ENCODE measurements around the gene LRWD1. TPM values are rescaled to one million over a fixed set of nuclear protein-coding genes. Genes with fewer than 3 reads are reported as not detected.

The LRWD1 gene
- total RNA-seq, 2 experiments from 2014 or later, result 39.1 to 68.2 TPM

DNA sequence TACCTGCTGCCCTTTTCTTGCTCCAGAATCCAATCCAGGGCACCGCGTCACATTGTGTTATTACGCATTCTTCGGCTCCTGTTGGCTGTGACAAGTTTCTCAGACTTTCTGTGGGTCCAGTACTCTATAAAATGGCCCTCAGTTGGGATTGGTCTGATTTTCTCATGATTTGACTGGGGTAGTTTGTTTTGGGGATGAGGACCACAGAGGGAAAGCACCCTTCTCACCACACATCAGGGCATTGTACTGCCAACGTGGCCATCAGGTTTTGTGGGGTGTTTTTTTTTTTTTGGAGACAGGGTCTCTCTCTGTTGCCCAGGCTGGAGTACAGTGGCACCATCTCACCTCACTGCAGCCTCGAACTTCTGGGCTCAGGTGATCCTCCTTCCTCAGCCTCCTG lies 48.4 kb upstream of the LRWD1 start:
- peaks cover 23% of the 10 kb centered on the region; the same call in 1 of the 2 replicates for H3K79me2 ChIP-seq (ENCODE audit: insufficient read depth, low read depth, low read length)

DNA sequence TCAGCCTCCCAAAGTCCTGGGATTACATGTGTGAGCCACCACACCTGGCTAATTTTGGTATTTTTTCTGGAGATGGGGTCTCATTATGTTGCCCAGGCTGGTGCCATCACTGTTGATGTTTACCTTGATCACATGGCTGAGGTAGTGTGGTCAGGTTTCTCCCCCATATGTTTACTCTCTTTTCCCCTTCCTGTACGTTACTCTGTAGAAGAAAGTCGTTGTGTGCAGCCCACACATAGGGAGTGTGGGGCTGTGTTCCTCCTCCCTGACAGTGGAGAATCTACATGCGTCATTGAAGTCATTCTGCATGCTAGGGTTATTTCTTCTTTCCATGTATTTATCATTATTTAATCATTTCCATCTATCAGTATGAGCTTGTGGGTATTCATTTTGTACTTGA lies 47.7 kb upstream of the LRWD1 start:
- Histone ChIP-seq H3K4me3 (ENCODE audit: low read depth, low read length, poor library complexity, severe bottlenecking) (no peak overlapping the region), H4K20me1 (ENCODE audit: insufficient read depth, low read length) (no peaks in the 10 kb centered on the region), H2AFZ (ENCODE audit: low read length) (no peak overlapping the region), H3K4me2 (ENCODE audit: low read length) (no peak overlapping the region), H3K27ac (ENCODE audit: low read depth, low read length, poor library complexity, severe bottlenecking) (no peak overlapping the region), H3K79me2 (ENCODE audit: insufficient read depth, low read depth, low read length) (peaks cover 18% of the 10 kb centered on the region; the same call in 1 of the 2 replicates), H3K9me3 (ENCODE audit: low read length) (no peaks in the 10 kb centered on the region), H3K36me3 (ENCODE audit: insufficient read depth, low read length) (peaks cover 92% of the 10 kb centered on the region), H3K9me2 (ENCODE audit: insufficient read depth, low read length) (no peaks in the 10 kb centered on the region), H3K4me1 (ENCODE audit: insufficient read depth, low read length, poor library complexity, severe bottlenecking) (peaks cover 61% of the 10 kb centered on the region)
- DNase-seq (ENCODE audit: low spot score), result no peak
- ChIA-PET POLR2A (interaction anchor here (0.6 to 1.0 kb wide), 3 partner anchors 20 to 134 kb away, joined by 3 to 4 read pairs (median 4); no protein-coding TSS in a partner anchor), CTCF (ENCODE audit: unreplicated experiment) (interaction anchor here (0.6 kb wide), 1 partner anchor 43 kb away, joined by 4 read pairs; no protein-coding TSS in a partner anchor)
- TF ChIP-seq EZH2phosphoT487 (IDR thresholded peaks at IDR 0.05; ENCODE audit: borderline replicate concordance, low read depth, low read length), result no peak
- TF ChIP-seq, protein P1, sequence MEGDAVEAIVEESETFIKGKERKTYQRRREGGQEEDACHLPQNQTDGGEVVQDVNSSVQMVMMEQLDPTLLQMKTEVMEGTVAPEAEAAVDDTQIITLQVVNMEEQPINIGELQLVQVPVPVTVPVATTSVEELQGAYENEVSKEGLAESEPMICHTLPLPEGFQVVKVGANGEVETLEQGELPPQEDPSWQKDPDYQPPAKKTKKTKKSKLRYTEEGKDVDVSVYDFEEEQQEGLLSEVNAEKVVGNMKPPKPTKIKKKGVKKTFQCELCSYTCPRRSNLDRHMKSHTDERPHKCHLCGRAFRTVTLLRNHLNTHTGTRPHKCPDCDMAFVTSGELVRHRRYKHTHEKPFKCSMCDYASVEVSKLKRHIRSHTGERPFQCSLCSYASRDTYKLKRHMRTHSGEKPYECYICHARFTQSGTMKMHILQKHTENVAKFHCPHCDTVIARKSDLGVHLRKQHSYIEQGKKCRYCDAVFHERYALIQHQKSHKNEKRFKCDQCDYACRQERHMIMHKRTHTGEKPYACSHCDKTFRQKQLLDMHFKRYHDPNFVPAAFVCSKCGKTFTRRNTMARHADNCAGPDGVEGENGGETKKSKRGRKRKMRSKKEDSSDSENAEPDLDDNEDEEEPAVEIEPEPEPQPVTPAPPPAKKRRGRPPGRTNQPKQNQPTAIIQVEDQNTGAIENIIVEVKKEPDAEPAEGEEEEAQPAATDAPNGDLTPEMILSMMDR (conservative IDR thresholded peaks at IDR 0.05; ENCODE audit: low read length), result no peak
- intact Hi-C loops (cut with micrococcal nuclease; ENCODE audit: unreplicated experiment), result no loop called here
- BruUV-seq (replicated peaks), result no TSS peak

More for the DNA sequence above, 48.4 kb upstream of the LRWD1 start:
- Histone ChIP-seq H3K4me2 (ENCODE audit: low read length) (no peak overlapping the region), H3K4me3 (ENCODE audit: low read depth, low read length, poor library complexity, severe bottlenecking) (no peak overlapping the region), H3K4me1 (ENCODE audit: insufficient read depth, low read length, poor library complexity, severe bottlenecking) (peaks cover 57% of the 10 kb centered on the region), H3K9me3 (ENCODE audit: low read length) (no peaks in the 10 kb centered on the region), H4K20me1 (ENCODE audit: insufficient read depth, low read length) (no peaks in the 10 kb centered on the region), H2AFZ (ENCODE audit: low read length) (no peak overlapping the region), H3K36me3 (ENCODE audit: insufficient read depth, low read length) (peaks cover 93% of the 10 kb centered on the region), H3K9me2 (ENCODE audit: insufficient read depth, low read length) (no peaks in the 10 kb centered on the region), H3K27ac (ENCODE audit: low read depth, low read length, poor library complexity, severe bottlenecking) (peak overlapping the region; percentile 74)
- no TSS peak for BruUV-seq (replicated peaks)
- POLR2A ChIA-PET, result interaction anchor here (0.7 to 3.1 kb wide), 6 partner anchors 10 to 109 kb away, joined by 3 to 32 read pairs (median 4); no protein-coding TSS in a partner anchor
- intact Hi-C loops (cut with micrococcal nuclease; ENCODE audit: unreplicated experiment), result no loop called here
- no peak for TF ChIP-seq EZH2phosphoT487 (IDR thresholded peaks at IDR 0.05; ENCODE audit: borderline replicate concordance, low read depth, low read length)
- TF ChIP-seq, protein P1 (conservative IDR thresholded peaks at IDR 0.05; ENCODE audit: low read length), result no peak
- CTCF ChIA-PET (ENCODE audit: unreplicated experiment), result interaction anchor here (1.3 kb wide), 1 partner anchor 18 kb away, joined by 3 read pairs; no protein-coding TSS in a partner anchor
- DNase-seq (ENCODE audit: low spot score), result no peak

DNA sequence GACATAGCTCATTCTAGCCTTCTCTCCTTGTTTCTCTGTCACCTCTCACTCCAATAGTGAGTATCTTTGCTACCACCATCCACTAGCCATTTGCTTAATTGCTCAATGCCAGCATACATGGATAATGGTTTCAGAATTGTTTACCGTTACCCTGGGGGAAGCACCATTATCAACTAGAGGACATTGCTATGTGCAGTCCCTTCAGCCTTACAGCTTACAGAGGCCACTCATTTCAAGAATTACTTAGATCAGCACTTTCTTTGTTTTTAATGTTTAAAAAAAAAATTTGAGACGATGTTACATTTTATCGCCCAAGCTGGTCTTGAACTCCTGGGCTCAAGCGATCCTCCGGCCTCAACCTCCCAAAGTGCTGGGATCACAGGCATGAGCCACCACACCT lies 46.2 kb upstream of the LRWD1 start:
- intact Hi-C loops (cut with micrococcal nuclease; ENCODE audit: unreplicated experiment), result no loop called here
- Histone ChIP-seq H3K4me1 (ENCODE audit: insufficient read depth, low read length, poor library complexity, severe bottlenecking) (peaks cover 61% of the 10 kb centered on the region), H3K9me2 (ENCODE audit: insufficient read depth, low read length) (no peaks in the 10 kb centered on the region), H2AFZ (ENCODE audit: low read length) (no peak overlapping the region), H3K27ac (ENCODE audit: low read depth, low read length, poor library complexity, severe bottlenecking) (peak overlapping the region; percentile 43), H4K20me1 (ENCODE audit: insufficient read depth, low read length) (no peaks in the 10 kb centered on the region), H3K79me2 (ENCODE audit: insufficient read depth, low read depth, low read length) (peaks cover 10% of the 10 kb centered on the region; the same call in 1 of the 2 replicates), H3K36me3 (ENCODE audit: insufficient read depth, low read length) (peaks cover 89% of the 10 kb centered on the region), H3K4me3 (ENCODE audit: low read depth, low read length, poor library complexity, severe bottlenecking) (no peak overlapping the region), H3K4me2 (ENCODE audit: low read length) (no peak overlapping the region), H3K9me3 (ENCODE audit: low read length) (no peaks in the 10 kb centered on the region)
- TF ChIP-seq, protein P1 (conservative IDR thresholded peaks at IDR 0.05; ENCODE audit: low read length), result no peak
- no peak for TF ChIP-seq EZH2phosphoT487 (IDR thresholded peaks at IDR 0.05; ENCODE audit: borderline replicate concordance, low read depth, low read length)
- CTCF ChIA-PET (ENCODE audit: unreplicated experiment), result no interaction called here
- BruUV-seq (replicated peaks), result no TSS peak
- POLR2A ChIA-PET, result interaction anchor here (0.7 to 1.2 kb wide), 2 partner anchors 10 to 21 kb away, joined by 3 read pairs; no protein-coding TSS in a partner anchor
- no peak for DNase-seq (ENCODE audit: low spot score)
